Dendritic cell treated with granulocyte-macrophage colony-stimulating factor and Interleukin-4, amounts not matched to agents 40 ng/mL and 50 ng/mL, for 4 days (primary cell): ENCODE measurements around the gene ADAMTS2.

Source experiments
- H3K27ac Mint-ChIP-seq: one replicate; pipeline ENCODE4 v1.8.0; 2022; ENCODE audit warnings: mild to moderate bottlenecking, mixed read lengths
- H3K27me3 Mint-ChIP-seq: one replicate; pipeline ENCODE4 v1.8.0; 2022; ENCODE audit warnings: mild to moderate bottlenecking, mixed read lengths
- H3K36me3 Mint-ChIP-seq: one replicate; pipeline ENCODE4 v1.8.0; 2022; ENCODE audit warnings: low read depth, mixed read lengths
- H3K4me1 Mint-ChIP-seq: one replicate; pipeline ENCODE4 v1.8.0; 2022; ENCODE audit warnings: low read depth, mixed read lengths
- H3K4me3 Mint-ChIP-seq: one replicate; pipeline ENCODE4 v1.8.0; 2022; ENCODE audit warnings: mild to moderate bottlenecking, moderate library complexity, mixed read lengths
- H3K9me3 Mint-ChIP-seq: one replicate; pipeline ENCODE4 v1.8.0; 2022; ENCODE audit warnings: mixed read lengths
- intact Hi-C: fragments of 100-400 bp; cut with micrococcal nuclease; formaldehyde crosslinking; loops from one replicate; pipeline ENCODE4 v1.15.0; 2022

The ADAMTS2 gene

DNA sequence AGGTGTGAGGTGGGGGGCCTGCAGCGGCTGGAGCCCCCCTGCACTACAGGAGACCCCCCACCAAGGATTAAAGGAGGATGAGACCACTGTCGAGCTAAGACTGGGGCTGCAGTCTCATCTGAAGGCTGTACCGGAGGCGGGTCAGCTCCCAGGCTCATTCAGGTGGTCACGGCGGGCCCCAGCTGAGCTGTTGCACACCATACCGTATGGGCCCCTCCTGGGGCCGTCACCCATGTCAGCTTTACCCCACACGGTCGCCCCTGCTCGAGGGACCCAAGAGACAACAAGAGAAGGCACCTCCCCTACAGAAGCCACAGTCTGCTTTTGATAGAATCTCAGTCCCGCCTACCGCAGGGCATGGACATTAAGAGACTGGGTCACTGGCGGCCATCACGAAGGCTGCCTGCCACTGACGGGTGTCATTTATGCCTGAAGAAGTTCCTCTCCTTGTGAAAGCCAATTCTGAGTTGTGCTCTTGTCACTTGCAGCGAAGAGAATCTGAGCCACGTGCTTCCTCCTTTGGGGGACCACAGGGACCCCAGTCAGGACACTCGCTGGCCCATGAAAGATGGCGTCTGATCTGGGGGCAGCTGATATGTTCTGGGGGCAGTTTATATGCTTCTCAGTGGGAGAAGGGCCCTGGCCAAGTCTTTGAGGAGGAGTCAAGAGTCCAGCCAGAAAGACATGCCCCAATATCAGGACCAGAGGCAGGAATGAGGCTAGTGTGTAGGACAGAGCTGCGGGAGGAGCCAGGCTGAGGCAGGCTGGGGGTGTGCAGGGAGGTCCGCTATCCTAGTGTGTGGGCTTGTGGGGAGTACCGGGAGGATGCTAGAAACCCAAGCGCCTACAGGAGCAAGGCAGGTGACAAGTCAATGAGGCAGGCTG, 182.7 kb downstream of the ADAMTS2 start:
- no peak overlapping the region for H3K4me3 Mint-ChIP-seq
- H3K27ac Mint-ChIP-seq, result no peak overlapping the region
- intact Hi-C loops, result no loop called here
- peaks cover 5% of the 10 kb centered on the region for H3K27me3 Mint-ChIP-seq
- H3K36me3 Mint-ChIP-seq, result no peaks in the 10 kb centered on the region
- H3K9me3 Mint-ChIP-seq, result peaks cover 23% of the 10 kb centered on the region
- peaks cover 2% of the 10 kb centered on the region for H3K4me1 Mint-ChIP-seq

DNA sequence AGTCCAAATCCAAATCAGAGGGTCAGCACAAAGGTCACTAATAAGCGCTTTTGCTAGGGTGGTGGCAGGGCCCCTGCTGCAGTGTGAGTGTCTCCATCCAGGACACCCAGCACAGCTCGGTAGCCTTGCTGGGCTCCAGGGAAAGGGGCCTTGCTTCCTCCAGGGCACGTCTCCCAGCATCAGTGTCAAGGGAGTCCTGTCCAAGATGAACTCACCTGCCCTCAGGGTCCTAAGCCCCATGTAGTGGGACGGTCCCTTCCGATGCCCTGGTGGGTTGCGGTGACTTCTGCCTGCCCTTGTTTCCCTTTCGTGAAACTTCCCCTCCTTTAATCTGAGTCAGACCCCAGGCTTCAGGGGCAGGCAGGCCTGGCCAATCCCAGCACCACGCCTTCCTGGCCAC, 183.4 kb downstream of the ADAMTS2 start:
- Mint-ChIP-seq H3K9me3 (peaks cover 23% of the 10 kb centered on the region), H3K27me3 (peaks cover 3% of the 10 kb centered on the region), H3K27ac (no peak overlapping the region), H3K4me3 (no peak overlapping the region), H3K4me1 (no peaks in the 10 kb centered on the region), H3K36me3 (no peaks in the 10 kb centered on the region)
- intact Hi-C loops, result no loop called here

DNA sequence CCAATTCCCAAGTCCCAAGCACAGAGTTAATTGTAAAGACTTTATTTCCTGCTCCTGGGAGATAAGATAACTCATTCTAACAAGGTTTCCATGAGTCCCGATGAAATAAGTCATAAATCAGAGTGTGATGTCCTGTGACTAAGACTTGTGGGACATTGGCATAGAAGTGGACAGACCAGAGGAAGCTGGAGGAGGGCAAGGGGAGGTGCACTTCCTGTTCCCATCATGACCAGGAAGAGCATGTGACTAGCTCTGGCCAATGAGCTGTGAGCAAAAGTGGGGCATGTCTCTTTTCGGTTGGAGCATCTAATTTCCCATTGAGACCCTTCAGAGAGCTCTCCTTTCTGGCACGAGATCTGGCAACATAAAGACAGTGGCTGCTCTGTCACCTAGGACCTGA, 184.7 kb downstream of the ADAMTS2 start:
- Mint-ChIP-seq H3K9me3 (peaks cover 23% of the 10 kb centered on the region), H3K27me3 (peaks cover 2% of the 10 kb centered on the region), H3K27ac (no peak overlapping the region), H3K4me3 (no peak overlapping the region), H3K4me1 (no peaks in the 10 kb centered on the region), H3K36me3 (no peaks in the 10 kb centered on the region)
- intact Hi-C loops, result no loop called here

DNA sequence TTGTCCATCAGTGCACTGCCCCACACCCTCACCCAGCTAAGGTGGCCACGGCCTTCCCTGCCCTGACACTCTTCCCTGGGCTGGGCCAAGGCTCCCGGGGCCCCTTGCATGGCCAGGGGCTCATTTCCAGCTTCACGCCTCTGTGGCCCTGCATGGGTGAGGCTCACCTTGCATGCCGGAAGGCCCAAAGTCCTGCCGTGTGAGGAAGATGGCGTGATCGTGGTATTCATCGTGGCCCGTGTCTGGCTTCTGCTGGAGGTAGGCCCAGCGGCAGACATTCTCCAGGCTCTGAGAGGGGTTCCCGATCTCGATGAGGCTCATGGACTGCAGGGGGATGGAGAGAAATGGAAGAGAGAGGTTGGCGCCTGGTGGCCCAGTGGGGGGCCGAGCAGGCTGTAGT, 186.7 kb downstream of the ADAMTS2 start:
- no peaks in the 10 kb centered on the region for H3K36me3 Mint-ChIP-seq
- no peak overlapping the region for H3K27ac Mint-ChIP-seq
- no peak overlapping the region for H3K4me3 Mint-ChIP-seq
- no peaks in the 10 kb centered on the region for H3K4me1 Mint-ChIP-seq
- no peaks in the 10 kb centered on the region for H3K27me3 Mint-ChIP-seq
- intact Hi-C loops, result no loop called here
- peaks cover 23% of the 10 kb centered on the region for H3K9me3 Mint-ChIP-seq

DNA sequence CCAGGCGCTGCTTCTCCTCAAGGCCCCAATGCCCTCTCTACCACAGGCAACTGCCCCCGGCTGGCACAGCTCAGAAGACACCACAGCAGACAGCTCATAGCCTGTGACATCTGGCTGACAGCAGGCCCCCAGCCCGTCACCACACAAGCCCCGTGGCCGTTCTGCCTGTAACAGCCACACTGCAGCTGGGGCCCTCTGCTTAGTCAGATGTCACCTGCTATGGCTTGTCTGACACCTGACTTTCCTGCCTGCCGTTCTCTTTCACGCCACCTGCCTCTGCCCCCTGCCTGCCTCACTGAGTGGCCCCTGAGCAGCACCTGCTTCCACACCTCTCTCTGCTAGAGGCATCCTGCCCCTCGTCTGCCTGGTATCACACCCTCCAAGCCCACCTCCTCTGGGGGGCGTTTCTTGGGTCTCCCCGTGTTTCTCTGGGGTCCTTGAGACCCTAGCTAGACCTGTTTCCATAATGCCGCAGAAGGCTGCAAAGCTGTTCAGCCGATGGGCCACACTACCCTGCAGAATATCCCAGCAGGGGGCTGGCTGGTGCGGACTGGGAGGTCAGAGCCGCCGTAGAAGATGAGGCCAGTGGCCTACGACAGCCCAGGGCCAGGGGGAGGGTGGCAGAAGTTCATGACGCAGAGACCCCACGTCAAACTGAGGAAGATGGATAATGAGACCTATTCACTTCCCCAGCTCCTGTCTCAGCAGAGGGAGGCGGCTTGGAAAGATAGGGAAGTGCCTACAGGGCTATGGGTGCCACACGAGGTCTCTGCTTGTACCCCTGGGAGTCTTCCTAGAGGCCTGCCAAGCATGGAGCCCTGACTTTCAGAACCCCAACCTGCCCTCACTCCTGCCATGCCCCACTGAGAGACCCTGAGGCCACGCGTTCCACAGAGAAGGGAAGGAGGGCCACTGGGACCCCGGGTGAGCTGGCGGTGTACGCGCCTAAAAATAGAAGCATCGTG, 190.0 kb downstream of the ADAMTS2 start:
- no peaks in the 10 kb centered on the region for H3K4me1 Mint-ChIP-seq
- H3K36me3 Mint-ChIP-seq, result no peaks in the 10 kb centered on the region
- H3K4me3 Mint-ChIP-seq, result no peak overlapping the region
- no peak overlapping the region for H3K27ac Mint-ChIP-seq
- no peaks in the 10 kb centered on the region for H3K27me3 Mint-ChIP-seq
- H3K9me3 Mint-ChIP-seq, result peaks cover under 1% of the 10 kb centered on the region
- intact Hi-C loops, result no loop called here

DNA sequence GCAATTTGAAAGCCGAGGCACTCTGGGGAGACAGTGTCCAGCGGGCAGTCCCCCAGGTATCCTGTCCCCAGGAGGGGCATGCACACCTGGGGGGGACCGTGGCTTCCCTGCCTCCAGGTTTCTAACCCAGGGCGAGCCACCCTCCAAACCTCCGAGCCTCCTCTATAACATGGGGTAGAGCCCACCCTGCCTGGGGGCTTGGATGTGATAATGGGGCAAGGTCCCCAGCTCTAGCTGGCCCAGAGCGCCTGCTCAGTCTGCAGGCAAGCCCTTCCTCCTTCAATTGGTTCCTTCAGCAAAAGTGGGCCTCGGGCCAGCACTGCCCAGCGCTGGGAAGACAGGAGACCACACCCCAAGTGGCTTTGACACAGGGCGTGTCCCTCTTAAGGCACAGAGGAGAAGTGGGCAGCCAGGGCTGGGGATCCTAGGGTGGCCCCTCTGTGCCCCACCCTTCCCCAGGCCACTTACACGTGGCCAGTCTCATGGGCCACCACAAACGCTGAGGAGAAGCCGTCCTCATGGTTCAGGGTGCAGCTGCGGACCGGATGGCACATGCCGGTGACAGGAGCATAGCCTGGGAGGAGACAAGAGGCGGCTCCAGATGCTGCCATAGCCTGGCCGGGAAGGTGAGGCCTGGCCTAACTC, 190.8 kb downstream of the ADAMTS2 start:
- no peaks in the 10 kb centered on the region for H3K4me1 Mint-ChIP-seq
- no peak overlapping the region for H3K4me3 Mint-ChIP-seq
- H3K27ac Mint-ChIP-seq, result no peak overlapping the region
- intact Hi-C loops, result no loop called here
- H3K36me3 Mint-ChIP-seq, result no peaks in the 10 kb centered on the region
- H3K9me3 Mint-ChIP-seq, result no peaks in the 10 kb centered on the region
- no peaks in the 10 kb centered on the region for H3K27me3 Mint-ChIP-seq

DNA sequence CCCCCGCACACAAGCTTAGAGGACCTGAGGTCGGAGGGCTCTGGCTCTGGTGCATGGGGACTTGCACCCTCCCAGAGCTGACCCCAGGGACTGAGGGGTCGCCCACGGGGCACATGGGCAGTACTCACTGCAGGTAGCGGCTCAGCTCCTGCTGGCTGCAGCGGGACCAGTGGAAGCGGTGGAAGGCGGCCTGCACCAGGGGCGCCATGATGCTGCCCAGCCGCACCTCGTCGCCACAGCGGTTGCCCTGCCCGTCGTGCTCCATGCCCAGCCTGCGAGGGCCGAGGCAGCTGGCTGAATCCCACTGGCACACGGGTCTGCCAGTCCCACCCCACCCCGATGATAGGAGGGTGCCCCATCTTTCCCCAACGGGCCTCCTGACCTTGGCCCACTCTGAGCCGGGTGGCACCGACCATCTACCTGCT, 191.3 kb downstream of the ADAMTS2 start:
- intact Hi-C loops, result no loop called here
- no peaks in the 10 kb centered on the region for H3K27me3 Mint-ChIP-seq
- H3K27ac Mint-ChIP-seq, result no peak overlapping the region
- no peak overlapping the region for H3K4me3 Mint-ChIP-seq
- no peaks in the 10 kb centered on the region for H3K36me3 Mint-ChIP-seq
- H3K4me1 Mint-ChIP-seq, result no peaks in the 10 kb centered on the region
- no peaks in the 10 kb centered on the region for H3K9me3 Mint-ChIP-seq

DNA sequence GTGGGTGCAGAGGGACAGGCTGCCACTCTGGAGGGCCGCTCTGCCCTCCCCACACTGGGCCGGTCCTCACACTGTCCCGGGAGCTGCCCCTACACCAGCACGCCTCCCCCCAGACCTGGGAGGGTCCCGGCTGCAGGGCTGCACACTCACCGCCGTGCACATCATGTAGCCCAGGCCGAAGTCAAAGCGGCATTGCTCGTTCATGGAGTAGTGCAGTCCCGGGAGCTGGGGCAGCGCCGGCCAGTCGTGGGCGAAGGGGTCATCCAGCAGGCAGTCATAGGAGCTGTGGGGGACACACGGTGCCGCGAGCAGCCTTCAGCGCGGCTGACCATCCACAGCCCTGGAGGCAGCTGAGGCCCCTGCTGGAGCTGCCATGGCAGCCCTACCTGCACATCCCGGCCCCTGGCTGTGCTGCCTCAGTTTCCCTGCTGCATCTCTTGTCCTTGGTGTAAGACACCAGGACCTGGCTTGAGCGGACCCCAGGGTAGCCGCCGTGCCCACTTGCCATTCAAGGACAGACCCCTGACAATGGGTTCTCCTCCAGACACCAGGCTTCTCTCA, 191.8 kb downstream of the ADAMTS2 start:
- intact Hi-C loops, result no loop called here
- Mint-ChIP-seq H3K4me1 (no peaks in the 10 kb centered on the region), H3K27me3 (no peaks in the 10 kb centered on the region)

DNA sequence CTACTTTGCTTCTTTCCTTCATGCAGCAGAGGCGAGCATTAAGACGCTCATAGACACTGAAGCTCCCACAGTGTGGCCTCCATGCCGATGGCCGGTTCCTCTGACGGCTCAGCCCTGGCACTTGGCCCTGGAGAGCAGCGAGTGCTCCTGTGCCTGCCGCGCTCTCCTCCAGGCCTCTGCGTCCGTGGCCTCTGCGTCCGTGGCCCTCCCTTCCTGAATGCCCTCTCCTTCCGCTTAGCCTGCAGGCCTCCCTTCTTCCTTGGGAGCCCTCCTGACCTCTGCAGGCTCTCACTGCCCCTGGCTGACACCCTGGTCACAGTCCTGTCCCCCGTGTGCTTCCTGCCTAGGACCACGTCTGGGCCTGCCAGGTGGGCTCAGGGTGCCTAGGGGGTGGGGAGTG, 192.3 kb downstream of the ADAMTS2 start:
- H3K9me3 Mint-ChIP-seq, result no peaks in the 10 kb centered on the region
- H3K4me1 Mint-ChIP-seq, result no peaks in the 10 kb centered on the region
- H3K36me3 Mint-ChIP-seq, result no peaks in the 10 kb centered on the region
- H3K27ac Mint-ChIP-seq, result no peak overlapping the region
- intact Hi-C loops, result no loop called here
- no peaks in the 10 kb centered on the region for H3K27me3 Mint-ChIP-seq
- H3K4me3 Mint-ChIP-seq, result no peak overlapping the region

More for the DNA sequence above, 191.8 kb downstream of the ADAMTS2 start:
- no peaks in the 10 kb centered on the region for H3K36me3 Mint-ChIP-seq
- no peak overlapping the region for H3K27ac Mint-ChIP-seq
- no peak overlapping the region for H3K4me3 Mint-ChIP-seq
- H3K9me3 Mint-ChIP-seq, result no peaks in the 10 kb centered on the region

DNA sequence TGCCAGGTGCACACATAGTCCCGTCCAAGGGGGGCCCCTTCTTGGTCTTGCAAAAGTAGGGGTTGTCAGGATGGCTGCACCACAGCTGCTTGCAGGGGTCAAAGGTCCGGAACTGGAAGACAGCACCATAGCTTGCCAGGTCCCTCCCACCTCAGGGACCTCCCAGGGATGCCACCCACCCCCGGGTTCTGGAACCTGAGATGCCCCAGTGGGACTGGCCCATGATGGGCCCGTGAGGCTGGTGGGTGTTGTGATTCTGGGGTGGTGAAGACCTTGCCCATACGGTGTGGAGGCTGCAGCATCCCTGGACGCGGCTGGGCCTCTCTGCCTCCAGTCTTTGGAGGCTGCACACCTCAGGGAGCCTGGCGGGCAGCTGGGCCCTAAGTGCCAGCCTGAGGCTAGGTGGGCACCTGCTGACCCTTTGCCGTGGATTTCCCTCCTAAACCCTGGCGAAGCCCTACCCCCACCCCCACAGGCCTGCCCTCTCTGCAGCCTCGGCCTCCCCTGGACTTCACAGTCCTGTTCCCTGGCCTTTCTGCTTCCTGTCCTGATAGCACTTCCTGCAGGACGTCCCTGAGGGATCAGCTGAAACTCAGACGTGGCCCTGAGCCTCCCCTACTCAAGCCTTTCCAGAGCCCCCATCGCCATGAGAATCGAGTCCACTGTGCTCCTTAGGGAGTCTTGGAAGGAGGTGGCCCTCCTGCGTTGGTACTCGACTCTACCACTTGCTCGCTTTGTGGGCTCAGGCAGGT, 192.9 kb downstream of the ADAMTS2 start:
- Mint-ChIP-seq H3K36me3 (no peaks in the 10 kb centered on the region), H3K27me3 (no peaks in the 10 kb centered on the region), H3K4me3 (no peak overlapping the region)

DNA sequence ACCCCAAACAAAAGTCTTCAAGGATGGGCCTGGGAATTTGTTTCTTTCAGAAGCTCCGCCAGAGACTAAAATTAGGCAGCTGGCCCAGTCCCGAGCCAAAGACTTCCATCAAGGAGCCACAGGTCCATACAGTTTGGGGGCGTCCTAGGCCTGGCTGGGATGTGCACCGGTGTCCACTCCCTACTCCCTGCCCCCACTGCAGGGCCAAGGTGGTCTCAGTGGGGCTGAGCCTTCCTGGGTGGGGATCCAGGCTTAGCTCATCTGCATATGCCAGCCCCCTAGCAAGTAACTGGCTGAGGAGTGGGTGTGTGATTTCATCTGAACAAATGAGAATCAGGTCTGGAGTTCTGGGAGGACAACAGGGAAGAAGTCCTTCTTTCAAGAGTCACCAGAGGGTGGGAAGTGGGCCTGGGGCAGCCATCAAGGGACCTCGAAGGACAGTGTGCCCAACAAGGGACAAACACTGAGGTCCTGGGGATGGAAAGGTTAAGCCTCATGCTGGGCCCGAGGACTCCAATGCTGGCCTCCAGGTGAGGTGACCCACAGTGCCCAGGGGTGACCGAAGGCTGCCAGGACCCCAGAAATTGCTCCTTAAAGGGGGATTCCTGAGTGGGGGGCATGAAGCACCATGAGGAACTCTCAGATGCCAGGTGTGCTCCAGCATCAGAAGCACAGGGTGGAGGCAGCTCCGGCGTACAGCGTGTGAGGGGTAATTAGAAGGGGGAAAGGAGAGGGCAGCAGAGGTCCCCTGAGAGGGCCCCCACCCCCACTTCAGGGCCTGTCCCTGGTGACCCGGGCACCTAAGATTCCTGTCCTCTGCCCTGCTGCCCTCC, 193.8 kb downstream of the ADAMTS2 start:
- no peaks in the 10 kb centered on the region for H3K9me3 Mint-ChIP-seq
- no peaks in the 10 kb centered on the region for H3K27me3 Mint-ChIP-seq
- H3K36me3 Mint-ChIP-seq, result no peaks in the 10 kb centered on the region
- H3K4me1 Mint-ChIP-seq, result no peaks in the 10 kb centered on the region
- intact Hi-C loops, result no loop called here
- no peak overlapping the region for H3K27ac Mint-ChIP-seq
- H3K4me3 Mint-ChIP-seq, result no peak overlapping the region

More for the DNA sequence above, 192.9 kb downstream of the ADAMTS2 start:
- H3K9me3 Mint-ChIP-seq, result no peaks in the 10 kb centered on the region
- no peaks in the 10 kb centered on the region for H3K4me1 Mint-ChIP-seq
- H3K27ac Mint-ChIP-seq, result no peak overlapping the region
- intact Hi-C loops, result no loop called here

DNA sequence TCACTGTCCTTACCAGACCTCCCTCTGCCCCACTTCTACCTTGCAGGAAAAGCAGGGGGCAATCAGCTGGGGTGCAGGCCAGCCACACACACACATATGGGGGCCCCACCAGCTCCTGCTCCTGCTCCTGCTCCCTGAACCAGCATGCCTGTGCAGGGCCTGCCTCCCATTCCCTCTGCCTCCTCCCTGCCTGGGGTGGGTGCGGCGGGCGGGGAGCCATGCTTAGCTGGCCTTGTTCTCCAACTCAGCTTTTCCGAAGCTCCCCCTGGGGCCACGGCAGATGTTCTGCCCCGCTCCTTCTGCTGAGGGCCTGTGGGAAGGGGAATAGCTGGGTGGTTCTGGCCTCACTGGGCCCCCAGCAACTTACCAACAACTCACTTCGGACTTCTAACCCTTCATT, 195.2 kb downstream of the ADAMTS2 start:
- H3K9me3 Mint-ChIP-seq, result no peaks in the 10 kb centered on the region
- H3K36me3 Mint-ChIP-seq, result no peaks in the 10 kb centered on the region
- H3K27me3 Mint-ChIP-seq, result no peaks in the 10 kb centered on the region
- H3K4me3 Mint-ChIP-seq, result no peak overlapping the region
- no peaks in the 10 kb centered on the region for H3K4me1 Mint-ChIP-seq
- H3K27ac Mint-ChIP-seq, result no peak overlapping the region
- intact Hi-C loops, result no loop called here
